Stimulated activated CD4-positive, alpha-beta T cell treated with anti-CD3 and anti-CD28 coated beads, Interleukin-4, amount 100 ng/mL, for 1 hour (primary cell): Measurements from ENCODE around the gene LRRC58.
"Not testable (repeated sequence)": the region's sequence is repeated elsewhere in the genome, so short reads cannot be mapped to it uniquely, and the experiment has no call there.

Source experiments
- DNase-seq: peaks from one replicate; pipeline ENCODE4 v3.0.0-alpha.2; 2020

LRRC58 gene

GRCh38 chr3:120348991-120349854 is at the start of gene LRRC58:
Gene LRRC58, minus strand, starts transcription at chr3:120349354. Its CDS starts 111 bp downstream, at chr3:120349243.
- peak; percentile 93 for DNase-seq

GRCh38 chr3:120396469-120396868 is 47.3 kb upstream of the LRRC58 start:
- no peak for DNase-seq

- DNase-seq = no peak
Measured at GRCh38 chr3:120394347-120394746, 45.2 kb upstream of the LRRC58 start.

GRCh38 chr3:120393761-120394160 is 44.6 kb upstream of the LRRC58 start:
- no peak for DNase-seq

GRCh38 chr3:120393243-120393642 is 44.1 kb upstream of the LRRC58 start:
- DNase-seq = no peak

- no peak for DNase-seq
Measured at GRCh38 chr3:120382941-120383447, 33.8 kb upstream of the LRRC58 start.

GRCh38 chr3:120381503-120381902 is 32.3 kb upstream of the LRRC58 start:
- DNase-seq = no peak

GRCh38 chr3:120377948-120378347 is 28.8 kb upstream of the LRRC58 start:
- DNase-seq = not testable (repeated sequence)

GRCh38 chr3:120370463-120370862 is 21.3 kb upstream of the LRRC58 start:
- DNase-seq = no peak

GRCh38 chr3:120369037-120369467 is 19.9 kb upstream of the LRRC58 start:
- DNase-seq = no peak

- DNase-seq = no peak
Measured at GRCh38 chr3:120368172-120368571, 19.0 kb upstream of the LRRC58 start.

GRCh38 chr3:120364821-120365220 is 15.7 kb upstream of the LRRC58 start:
- no peak for DNase-seq

GRCh38 chr3:120364101-120364500 is 14.9 kb upstream of the LRRC58 start:
- DNase-seq = no peak

- DNase-seq = no peak
Measured at GRCh38 chr3:120357807-120358206, 8.7 kb upstream of the LRRC58 start.

GRCh38 chr3:120355486-120355885 is 6.3 kb upstream of the LRRC58 start:
- DNase-seq = no peak

- DNase-seq = no peak
Measured at GRCh38 chr3:120353463-120353862, 4.3 kb upstream of the LRRC58 start.

GRCh38 chr3:120352017-120352416 is 2.9 kb upstream of the LRRC58 start:
- DNase-seq = no peak

- no peak for DNase-seq
Measured at GRCh38 chr3:120350401-120350941, 1.3 kb upstream of the LRRC58 start.

- DNase-seq = no peak
Measured at GRCh38 chr3:120349855-120350125, 636 bp upstream of the LRRC58 start.

GRCh38 chr3:120348065-120348990 is 826 bp downstream of the LRRC58 start:
- peak; percentile 59 for DNase-seq

GRCh38 chr3:120344349-120344748 is 4.8 kb downstream of the LRRC58 start:
- no peak for DNase-seq

- no peak for DNase-seq
Measured at GRCh38 chr3:120341658-120342346, 7.4 kb downstream of the LRRC58 start.

- no peak for DNase-seq
Measured at GRCh38 chr3:120339362-120339761, 9.8 kb downstream of the LRRC58 start.
